GM23338 (cell line): ENCODE data around the gene SYCP3. TPM values are rescaled to one million over a fixed set of nuclear protein-coding genes. Genes with fewer than 3 reads are reported as not detected.

Experiments used
- ATAC-seq: fragments of 200-7000 bp; cut with Tn5 transposase; 3 replicates; pipeline ENCODE4 v1.9.1; 2020
- DNase-seq: peaks from one replicate; pipeline ENCODE4 v3.0.0-alpha.2; 2015; ENCODE audit warnings: low spot score
- H2AFZ ChIP-seq: fragments of 200-600 bp; sonication (generic); 2 replicates; pipeline ENCODE4 v1.8.0; 2016; ENCODE audit warnings: antibody characterized with exemption, mild to moderate bottlenecking, moderate library complexity
- H3F3A ChIP-seq: fragments of 200-600 bp; sonication (generic); replicated peaks from 2 replicates; pipeline ENCODE4 v1.8.0; 2017; ENCODE audit warnings: antibody characterized with exemption, mixed run types, low read depth
- H3K27ac ChIP-seq: fragments of 200-600 bp; sonication (generic); 2 replicates; pipeline ENCODE4 v1.6.1; 2016; ENCODE audit warnings: low read depth
- H3K27me3 ChIP-seq: fragments of 200-600 bp; sonication (generic); 2 replicates; pipeline ENCODE4 v1.8.0; 2016; ENCODE audit warnings: mild to moderate bottlenecking, mixed run types, moderate library complexity; ENCODE audit not compliant: insufficient read depth
- H3K36me3 ChIP-seq: fragments of 200-600 bp; sonication (generic); 2 replicates; pipeline ENCODE4 v1.8.0; 2016; ENCODE audit warnings: mild to moderate bottlenecking; ENCODE audit not compliant: insufficient read depth
- H3K4me1 ChIP-seq: fragments of 200-600 bp; sonication (generic); 2 replicates; pipeline ENCODE4 v1.8.0; 2016; ENCODE audit warnings: mild to moderate bottlenecking, moderate library complexity; ENCODE audit not compliant: insufficient read depth
- H3K4me2 ChIP-seq: fragments of 200-600 bp; sonication (generic); 2 replicates; pipeline ENCODE4 v1.7.1; 2017; ENCODE audit warnings: mixed run types
- H3K4me3 ChIP-seq: fragments of 200-600 bp; sonication (generic); 2 replicates; pipeline ENCODE4 v1.6.1; 2016; ENCODE audit warnings: mixed run types
- H3K79me2 ChIP-seq: fragments of 200-600 bp; sonication (generic); replicated peaks from 2 replicates; pipeline ENCODE4 v1.8.0; 2017; ENCODE audit warnings: mild to moderate bottlenecking; ENCODE audit not compliant: insufficient read depth
- H3K9me2 ChIP-seq: fragments of 200-600 bp; sonication (generic); 2 replicates; pipeline ENCODE4 v1.8.0; 2017; ENCODE audit not compliant: insufficient read depth
- H4K20me1 ChIP-seq: fragments of 200-600 bp; sonication (generic); replicated peaks from 2 replicates; pipeline ENCODE4 v1.8.0; 2017; ENCODE audit warnings: mild to moderate bottlenecking; ENCODE audit not compliant: insufficient read depth
- H3K27ac Mint-ChIP-seq: 2 replicates; pipeline ENCODE4 v1.8.0; 2020; ENCODE audit warnings: inconsistent platforms, mild to moderate bottlenecking, moderate library complexity, mixed read lengths
- H3K27me3 Mint-ChIP-seq: 3 replicates; pipeline ENCODE4 v1.8.0; 2022; ENCODE audit warnings: low read depth, mild to moderate bottlenecking, moderate library complexity, mixed read lengths, inconsistent platforms; ENCODE audit not compliant: insufficient read depth, poor library complexity
- H3K36me3 Mint-ChIP-seq: 3 replicates; pipeline ENCODE4 v1.8.0; 2021; ENCODE audit warnings: low read depth, mild to moderate bottlenecking, inconsistent platforms, moderate library complexity, mixed read lengths
- H3K4me1 Mint-ChIP-seq: 3 replicates; pipeline ENCODE4 v1.8.0; 2020; ENCODE audit warnings: mild to moderate bottlenecking, inconsistent platforms, mixed read lengths
- H3K4me3 Mint-ChIP-seq: 3 replicates; pipeline ENCODE4 v1.8.0; 2021; ENCODE audit warnings: moderate library complexity, mild to moderate bottlenecking, inconsistent platforms, mixed read lengths
- H3K9me3 Mint-ChIP-seq: 3 replicates; pipeline ENCODE4 v1.8.0; 2020; ENCODE audit warnings: moderate library complexity, mild to moderate bottlenecking, inconsistent platforms, mixed read lengths
- EZH2phosphoT487 ChIP-seq: fragments of 200-600 bp; sonication (generic); IDR thresholded peaks from one replicate; pipeline ENCODE4 v1.8.1; 2018; ENCODE audit warnings: antibody characterized with exemption; ENCODE audit not compliant: unreplicated experiment
- NANOG ChIP-seq: IDR thresholded peaks from 2 replicates; pipeline ENCODE4 v1.6.1; 2016; ENCODE audit warnings: antibody characterized with exemption, borderline replicate concordance
- STAT1 ChIP-seq: IDR thresholded peaks from one replicate; pipeline ENCODE4 v1.6.1; 2016; ENCODE audit warnings: antibody characterized with exemption; ENCODE audit not compliant: unreplicated experiment
- ZNF114 ChIP-seq: fragments of 250-450 bp; sonication (Bioruptor Pico); IDR thresholded peaks from 2 replicates; pipeline ENCODE4 v1.5.0; 2020; ENCODE audit warnings: mild to moderate bottlenecking, moderate library complexity
- polyA plus RNA-seq: library from polyadenylated mRNA; unstranded; fragments of >200 nt; fragmentation: Nextera tagmentation; extraction: Ambion mirVana; gene quantifications from 2 replicates; pipeline ENCODE4 v1.2.1, GENCODE V29; 2016
- total RNA-seq: library from RNA; depleted of rRNA; stranded (reverse); fragments of >200 nt; shearing (Covaris generic); gene quantifications from 2 replicates; pipeline ENCODE4 v1.2.3, GENCODE V29; 2014
- TF ChIP-seq, protein P1 (sequence below), 2 experiments: fragments of 200-600 bp in 1 of 2; sonication (generic) in 1 of 2; conservative IDR thresholded peaks; 2 replicates each; pipeline versions ENCODE4 v1.5.1 to v1.6.1; 2016 to 2017; ENCODE audit warnings: antibody characterized with exemption in 2 of 2, low read depth in 2 of 2, mild to moderate bottlenecking in 2 of 2, moderate library complexity in 1 of 2
- TF ChIP-seq, protein P2 (sequence below): fragments of 250-450 bp; sonication (Bioruptor Pico); IDR thresholded peaks from 2 replicates; pipeline ENCODE4 v1.5.0; 2020; ENCODE audit warnings: mild to moderate bottlenecking, moderate library complexity
- TF ChIP-seq, protein P3 (sequence below): IDR thresholded peaks from one replicate; pipeline ENCODE4 v1.6.1; 2018; ENCODE audit warnings: antibody characterized with exemption; ENCODE audit not compliant: unreplicated experiment

Gene SYCP3
- total and polyA plus RNA-seq, 2 experiments from 2014 or later = 0.07 to 1.5 TPM

DNA sequence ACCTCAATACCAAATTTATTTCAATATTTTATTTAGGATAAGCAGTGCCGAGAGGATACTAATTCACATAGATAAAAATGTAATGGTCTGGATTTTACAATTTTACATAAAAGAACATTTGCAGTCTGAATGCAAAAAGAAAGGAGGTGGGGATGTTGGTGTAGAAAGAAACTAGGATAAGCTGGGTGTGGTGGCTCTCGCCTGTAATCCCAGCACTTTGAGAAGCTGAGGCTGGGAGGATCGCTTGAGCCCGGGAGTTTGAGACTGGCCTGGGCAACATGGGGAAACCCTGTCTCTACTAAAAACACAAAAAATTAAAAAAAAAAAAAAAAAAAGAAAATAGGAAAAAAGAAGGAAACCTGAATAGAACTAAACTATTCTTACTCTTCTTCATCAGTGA is 16.9 kb downstream of the SYCP3 start:
- Mint-ChIP-seq H3K4me1 (no peaks in the 10 kb centered on the region), H3K4me3 (no peak overlapping the region), H3K9me3 (no peaks in the 10 kb centered on the region), H3K36me3 (no peaks in the 10 kb centered on the region), H3K27me3 (no peaks in the 10 kb centered on the region), H3K27ac (no peak overlapping the region)
- H3K79me2 ChIP-seq = no peaks in the 10 kb centered on the region
- H3K4me2 ChIP-seq = no peak overlapping the region
- H3K36me3 ChIP-seq = no peaks in the 10 kb centered on the region; the same call in 1 of the 2 replicates
- no peaks in the 10 kb centered on the region for H4K20me1 ChIP-seq
- TF ChIP-seq EZH2phosphoT487 = no peak
- TF ChIP-seq NANOG = no peak
- no peak for TF ChIP-seq ZNF114 (CRISPR knock-in tag)
- TF ChIP-seq, protein P1, sequence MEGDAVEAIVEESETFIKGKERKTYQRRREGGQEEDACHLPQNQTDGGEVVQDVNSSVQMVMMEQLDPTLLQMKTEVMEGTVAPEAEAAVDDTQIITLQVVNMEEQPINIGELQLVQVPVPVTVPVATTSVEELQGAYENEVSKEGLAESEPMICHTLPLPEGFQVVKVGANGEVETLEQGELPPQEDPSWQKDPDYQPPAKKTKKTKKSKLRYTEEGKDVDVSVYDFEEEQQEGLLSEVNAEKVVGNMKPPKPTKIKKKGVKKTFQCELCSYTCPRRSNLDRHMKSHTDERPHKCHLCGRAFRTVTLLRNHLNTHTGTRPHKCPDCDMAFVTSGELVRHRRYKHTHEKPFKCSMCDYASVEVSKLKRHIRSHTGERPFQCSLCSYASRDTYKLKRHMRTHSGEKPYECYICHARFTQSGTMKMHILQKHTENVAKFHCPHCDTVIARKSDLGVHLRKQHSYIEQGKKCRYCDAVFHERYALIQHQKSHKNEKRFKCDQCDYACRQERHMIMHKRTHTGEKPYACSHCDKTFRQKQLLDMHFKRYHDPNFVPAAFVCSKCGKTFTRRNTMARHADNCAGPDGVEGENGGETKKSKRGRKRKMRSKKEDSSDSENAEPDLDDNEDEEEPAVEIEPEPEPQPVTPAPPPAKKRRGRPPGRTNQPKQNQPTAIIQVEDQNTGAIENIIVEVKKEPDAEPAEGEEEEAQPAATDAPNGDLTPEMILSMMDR (conservative IDR thresholded peaks at IDR 0.05; ENCODE audit: low read depth in 2 of 2) = no peak
- no peak for TF ChIP-seq STAT1
- TF ChIP-seq, protein P2, sequence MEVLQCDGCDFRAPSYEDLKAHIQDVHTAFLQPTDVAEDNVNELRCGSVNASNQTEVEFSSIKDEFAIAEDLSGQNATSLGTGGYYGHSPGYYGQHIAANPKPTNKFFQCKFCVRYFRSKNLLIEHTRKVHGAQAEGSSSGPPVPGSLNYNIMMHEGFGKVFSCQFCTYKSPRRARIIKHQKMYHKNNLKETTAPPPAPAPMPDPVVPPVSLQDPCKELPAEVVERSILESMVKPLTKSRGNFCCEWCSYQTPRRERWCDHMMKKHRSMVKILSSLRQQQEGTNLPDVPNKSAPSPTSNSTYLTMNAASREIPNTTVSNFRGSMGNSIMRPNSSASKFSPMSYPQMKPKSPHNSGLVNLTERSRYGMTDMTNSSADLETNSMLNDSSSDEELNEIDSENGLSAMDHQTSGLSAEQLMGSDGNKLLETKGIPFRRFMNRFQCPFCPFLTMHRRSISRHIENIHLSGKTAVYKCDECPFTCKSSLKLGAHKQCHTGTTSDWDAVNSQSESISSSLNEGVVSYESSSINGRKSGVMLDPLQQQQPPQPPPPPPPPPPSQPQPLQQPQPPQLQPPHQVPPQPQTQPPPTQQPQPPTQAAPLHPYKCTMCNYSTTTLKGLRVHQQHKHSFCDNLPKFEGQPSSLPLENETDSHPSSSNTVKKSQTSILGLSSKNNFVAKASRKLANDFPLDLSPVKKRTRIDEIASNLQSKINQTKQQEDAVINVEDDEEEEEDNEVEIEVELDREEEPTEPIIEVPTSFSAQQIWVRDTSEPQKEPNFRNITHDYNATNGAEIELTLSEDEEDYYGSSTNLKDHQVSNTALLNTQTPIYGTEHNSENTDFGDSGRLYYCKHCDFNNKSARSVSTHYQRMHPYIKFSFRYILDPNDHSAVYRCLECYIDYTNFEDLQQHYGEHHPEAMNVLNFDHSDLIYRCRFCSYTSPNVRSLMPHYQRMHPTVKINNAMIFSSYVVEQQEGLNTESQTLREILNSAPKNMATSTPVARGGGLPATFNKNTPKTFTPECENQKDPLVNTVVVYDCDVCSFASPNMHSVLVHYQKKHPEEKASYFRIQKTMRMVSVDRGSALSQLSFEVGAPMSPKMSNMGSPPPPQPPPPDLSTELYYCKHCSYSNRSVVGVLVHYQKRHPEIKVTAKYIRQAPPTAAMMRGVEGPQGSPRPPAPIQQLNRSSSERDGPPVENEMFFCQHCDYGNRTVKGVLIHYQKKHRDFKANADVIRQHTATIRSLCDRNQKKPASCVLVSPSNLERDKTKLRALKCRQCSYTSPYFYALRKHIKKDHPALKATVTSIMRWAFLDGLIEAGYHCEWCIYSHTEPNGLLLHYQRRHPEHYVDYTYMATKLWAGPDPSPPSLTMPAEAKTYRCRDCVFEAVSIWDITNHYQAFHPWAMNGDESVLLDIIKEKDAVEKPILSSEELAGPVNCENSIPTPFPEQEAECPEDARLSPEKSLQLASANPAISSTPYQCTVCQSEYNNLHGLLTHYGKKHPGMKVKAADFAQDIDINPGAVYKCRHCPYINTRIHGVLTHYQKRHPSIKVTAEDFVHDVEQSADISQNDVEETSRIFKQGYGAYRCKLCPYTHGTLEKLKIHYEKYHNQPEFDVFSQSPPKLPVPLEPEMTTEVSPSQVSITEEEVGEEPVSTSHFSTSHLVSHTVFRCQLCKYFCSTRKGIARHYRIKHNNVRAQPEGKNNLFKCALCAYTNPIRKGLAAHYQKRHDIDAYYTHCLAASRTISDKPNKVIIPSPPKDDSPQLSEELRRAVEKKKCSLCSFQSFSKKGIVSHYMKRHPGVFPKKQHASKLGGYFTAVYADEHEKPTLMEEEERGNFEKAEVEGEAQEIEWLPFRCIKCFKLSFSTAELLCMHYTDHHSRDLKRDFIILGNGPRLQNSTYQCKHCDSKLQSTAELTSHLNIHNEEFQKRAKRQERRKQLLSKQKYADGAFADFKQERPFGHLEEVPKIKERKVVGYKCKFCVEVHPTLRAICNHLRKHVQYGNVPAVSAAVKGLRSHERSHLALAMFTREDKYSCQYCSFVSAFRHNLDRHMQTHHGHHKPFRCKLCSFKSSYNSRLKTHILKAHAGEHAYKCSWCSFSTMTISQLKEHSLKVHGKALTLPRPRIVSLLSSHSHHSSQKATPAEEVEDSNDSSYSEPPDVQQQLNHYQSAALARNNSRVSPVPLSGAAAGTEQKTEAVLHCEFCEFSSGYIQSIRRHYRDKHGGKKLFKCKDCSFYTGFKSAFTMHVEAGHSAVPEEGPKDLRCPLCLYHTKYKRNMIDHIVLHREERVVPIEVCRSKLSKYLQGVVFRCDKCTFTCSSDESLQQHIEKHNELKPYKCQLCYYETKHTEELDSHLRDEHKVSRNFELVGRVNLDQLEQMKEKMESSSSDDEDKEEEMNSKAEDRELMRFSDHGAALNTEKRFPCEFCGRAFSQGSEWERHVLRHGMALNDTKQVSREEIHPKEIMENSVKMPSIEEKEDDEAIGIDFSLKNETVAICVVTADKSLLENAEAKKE = no peak
- TF ChIP-seq, protein P3, sequence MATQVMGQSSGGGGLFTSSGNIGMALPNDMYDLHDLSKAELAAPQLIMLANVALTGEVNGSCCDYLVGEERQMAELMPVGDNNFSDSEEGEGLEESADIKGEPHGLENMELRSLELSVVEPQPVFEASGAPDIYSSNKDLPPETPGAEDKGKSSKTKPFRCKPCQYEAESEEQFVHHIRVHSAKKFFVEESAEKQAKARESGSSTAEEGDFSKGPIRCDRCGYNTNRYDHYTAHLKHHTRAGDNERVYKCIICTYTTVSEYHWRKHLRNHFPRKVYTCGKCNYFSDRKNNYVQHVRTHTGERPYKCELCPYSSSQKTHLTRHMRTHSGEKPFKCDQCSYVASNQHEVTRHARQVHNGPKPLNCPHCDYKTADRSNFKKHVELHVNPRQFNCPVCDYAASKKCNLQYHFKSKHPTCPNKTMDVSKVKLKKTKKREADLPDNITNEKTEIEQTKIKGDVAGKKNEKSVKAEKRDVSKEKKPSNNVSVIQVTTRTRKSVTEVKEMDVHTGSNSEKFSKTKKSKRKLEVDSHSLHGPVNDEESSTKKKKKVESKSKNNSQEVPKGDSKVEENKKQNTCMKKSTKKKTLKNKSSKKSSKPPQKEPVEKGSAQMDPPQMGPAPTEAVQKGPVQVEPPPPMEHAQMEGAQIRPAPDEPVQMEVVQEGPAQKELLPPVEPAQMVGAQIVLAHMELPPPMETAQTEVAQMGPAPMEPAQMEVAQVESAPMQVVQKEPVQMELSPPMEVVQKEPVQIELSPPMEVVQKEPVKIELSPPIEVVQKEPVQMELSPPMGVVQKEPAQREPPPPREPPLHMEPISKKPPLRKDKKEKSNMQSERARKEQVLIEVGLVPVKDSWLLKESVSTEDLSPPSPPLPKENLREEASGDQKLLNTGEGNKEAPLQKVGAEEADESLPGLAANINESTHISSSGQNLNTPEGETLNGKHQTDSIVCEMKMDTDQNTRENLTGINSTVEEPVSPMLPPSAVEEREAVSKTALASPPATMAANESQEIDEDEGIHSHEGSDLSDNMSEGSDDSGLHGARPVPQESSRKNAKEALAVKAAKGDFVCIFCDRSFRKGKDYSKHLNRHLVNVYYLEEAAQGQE = no peak
- H3K27ac ChIP-seq = no peak overlapping the region
- no peak overlapping the region for H2AFZ ChIP-seq
- no peaks in the 10 kb centered on the region for H3K9me2 ChIP-seq
- H3K4me1 ChIP-seq = no peaks in the 10 kb centered on the region
- no peak overlapping the region for H3K4me3 ChIP-seq
- no peaks in the 10 kb centered on the region for H3K27me3 ChIP-seq
- H3F3A ChIP-seq = no peaks in the 10 kb centered on the region
- ATAC-seq (no peak), DNase-seq (no peak)
